AG04449 (cell line): ENCODE results near the gene PRLH.

Experiments
- CTCF ChIA-PET: fragments of 350-600 bp; formaldehyde crosslinking; extraction: SDS; loops from one replicate; lab custom pipeline; 2021; ENCODE audit warnings: antibody characterized with exemption; lab: Yijun Ruan, JAX
- POLR2A ChIA-PET: fragments of 400-600, 350-600 bp; formaldehyde crosslinking; extraction: SDS; loops from one replicate; lab custom pipeline; 2020; ENCODE audit warnings: antibody characterized with exemption, inconsistent platforms; lab: Yijun Ruan, JAX
- DNase-seq: peaks from one replicate; pipeline ENCODE4 v3.0.0-alpha.2; 2010; ENCODE audit warnings: low read depth, low spot score
- H3K4me3 ChIP-seq: 2 replicates; pipeline ENCODE4 v1.5.1; 2011; ENCODE audit warnings: low read depth, mild to moderate bottlenecking, control low read depth, low read length
- CTCF ChIP-seq: IDR thresholded peaks from one replicate; pipeline ENCODE4 v1.5.1; 2011; ENCODE audit warnings: mild to moderate bottlenecking, moderate library complexity, low read length, control low read depth, inconsistent platforms; ENCODE audit not compliant: insufficient read depth; ENCODE audit errors: missing control alignments

PRLH gene

DNA sequence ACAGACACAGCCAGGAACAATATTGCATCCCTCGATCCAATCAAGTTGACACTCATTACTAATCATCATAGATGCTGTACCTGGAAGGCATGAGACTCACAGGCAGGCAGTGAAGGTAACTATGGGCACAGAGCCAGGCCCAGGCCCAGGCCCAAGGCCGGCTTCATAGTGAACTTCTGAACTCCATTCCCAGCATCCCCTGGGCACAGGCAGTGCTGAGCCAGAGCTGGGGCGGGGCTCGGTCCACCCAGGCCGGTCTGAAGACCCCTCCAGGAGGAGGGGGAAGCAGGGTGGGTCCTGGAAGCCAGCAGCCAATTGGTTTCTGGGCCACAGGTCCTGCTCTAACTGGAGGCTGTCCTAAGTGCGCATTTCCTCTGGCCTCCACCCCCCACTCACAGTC, 41.7 kb upstream of the PRLH start:
- CTCF ChIA-PET, result interaction anchor here (13.1 kb wide), 1 partner anchor 14 kb away, joined by 172 read pairs; no protein-coding TSS in a partner anchor
- TF ChIP-seq CTCF, result no peak
- H3K4me3 ChIP-seq, result no peak overlapping the region
- no peak for DNase-seq
- POLR2A ChIA-PET, result no interaction called here

GRCh38 chr2:237525559-237526157, 40.7 kb upstream of the PRLH start:
- TF ChIP-seq CTCF, result no peak
- ChIA-PET CTCF (interaction anchor here (13.1 kb wide), 1 partner anchor 15 kb away, joined by 172 read pairs; no protein-coding TSS in a partner anchor), POLR2A (interaction anchor here (0.5 kb wide), 1 partner anchor 65 kb away, joined by 3 read pairs; no protein-coding TSS in a partner anchor)
- DNase-seq, result no peak
- no peak overlapping the region for H3K4me3 ChIP-seq

DNA sequence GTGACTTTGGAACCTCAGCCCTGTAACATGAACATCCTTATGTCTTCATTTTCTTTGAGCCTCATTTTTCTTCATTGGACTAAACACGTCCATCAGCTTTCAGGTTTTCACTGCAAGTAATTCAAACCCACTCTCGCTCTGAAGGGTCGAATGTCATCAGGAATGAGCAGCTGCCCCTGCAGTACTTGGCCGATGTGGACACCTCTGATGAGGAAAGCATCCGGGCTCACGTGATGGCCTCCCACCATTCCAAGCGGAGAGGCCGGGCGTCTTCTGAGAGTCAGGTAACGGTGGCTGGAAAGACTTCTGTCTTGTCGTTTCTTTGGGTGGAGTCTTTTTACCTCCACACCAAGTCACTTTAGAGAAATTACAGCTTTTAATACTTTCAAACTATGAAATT, 39.1 kb upstream of the PRLH start:
- ChIA-PET POLR2A (no interaction called here), CTCF (interaction anchor here (13.1 kb wide), 1 partner anchor 17 kb away, joined by 172 read pairs; no protein-coding TSS in a partner anchor)
- no peak overlapping the region for H3K4me3 ChIP-seq
- no peak for DNase-seq
- no peak for TF ChIP-seq CTCF

- ChIA-PET POLR2A (no interaction called here), CTCF (interaction anchor here (13.1 kb wide), 1 partner anchor 17 kb away, joined by 172 read pairs; no protein-coding TSS in a partner anchor)
- H3K4me3 ChIP-seq, result no peak overlapping the region
- TF ChIP-seq CTCF, result no peak
- no peak for DNase-seq
Measured at GRCh38 chr2:237527766-237528165, 38.6 kb upstream of the PRLH start.

DNA sequence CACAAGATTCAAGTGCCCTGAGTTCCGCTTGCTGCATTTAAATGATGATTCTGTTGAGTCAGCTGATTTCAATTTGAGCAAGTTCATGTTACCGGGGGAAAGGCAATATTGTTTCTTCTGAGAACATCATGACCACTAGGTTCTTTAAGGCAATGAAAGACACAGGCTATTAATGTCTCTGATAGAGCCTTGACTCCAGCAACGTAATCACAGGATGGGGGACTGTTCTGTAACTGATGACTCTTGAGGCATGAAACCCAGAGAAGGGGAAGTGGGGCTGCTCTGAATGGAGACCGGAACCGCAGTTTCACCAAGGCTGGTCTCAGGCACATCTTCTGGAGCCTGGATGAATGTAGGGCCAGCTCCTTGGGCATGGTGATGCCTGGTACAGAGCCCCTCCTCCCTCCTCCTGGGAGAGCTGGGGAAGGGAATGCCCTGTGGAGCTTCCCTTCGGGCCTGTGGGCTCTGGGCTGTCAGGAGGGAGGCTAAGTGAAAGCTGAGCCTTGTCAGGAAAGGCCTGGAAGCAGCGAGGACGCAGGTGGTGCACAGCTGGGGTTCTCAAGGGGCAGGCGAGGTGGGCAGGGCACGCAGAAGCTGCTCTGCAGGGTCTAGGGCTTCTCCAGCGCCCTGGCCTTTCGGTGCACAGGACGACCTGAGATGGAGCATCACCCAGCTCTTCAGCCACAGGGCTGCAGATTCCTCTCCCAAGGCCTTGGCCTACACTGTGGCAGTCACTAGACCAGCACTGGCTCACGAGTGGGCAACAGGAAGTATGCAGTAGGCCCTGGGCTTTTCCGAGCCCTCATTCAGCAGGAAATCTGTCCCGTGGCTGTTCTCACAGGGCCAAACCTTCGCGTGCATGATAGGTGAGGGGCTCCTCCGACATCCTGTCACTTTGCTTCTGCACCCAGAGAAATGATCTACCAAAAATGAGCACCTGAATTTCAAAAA, 36.6 kb upstream of the PRLH start:
- ChIA-PET POLR2A (no interaction called here), CTCF (interaction anchor here (1.0 to 13.1 kb wide), 4 partner anchors 19 to 58 kb away, joined by 3 to 172 read pairs (median 4); no protein-coding TSS in a partner anchor)
- TF ChIP-seq CTCF, result no peak
- no peak overlapping the region for H3K4me3 ChIP-seq
- no peak for DNase-seq
